CD4-positive, alpha-beta T cell treated with Interleukin-10 for 1 hour (primary cell): ENCODE results near the gene SSR3.

Experiments used
- DNase-seq: peaks from one replicate; pipeline ENCODE4 v3.0.0-alpha.2; 2020

SSR3 gene

GRCh38 chr3:156535162-156535627 lies 19.7 kb downstream of the SSR3 start:
- no peak for DNase-seq

DNA sequence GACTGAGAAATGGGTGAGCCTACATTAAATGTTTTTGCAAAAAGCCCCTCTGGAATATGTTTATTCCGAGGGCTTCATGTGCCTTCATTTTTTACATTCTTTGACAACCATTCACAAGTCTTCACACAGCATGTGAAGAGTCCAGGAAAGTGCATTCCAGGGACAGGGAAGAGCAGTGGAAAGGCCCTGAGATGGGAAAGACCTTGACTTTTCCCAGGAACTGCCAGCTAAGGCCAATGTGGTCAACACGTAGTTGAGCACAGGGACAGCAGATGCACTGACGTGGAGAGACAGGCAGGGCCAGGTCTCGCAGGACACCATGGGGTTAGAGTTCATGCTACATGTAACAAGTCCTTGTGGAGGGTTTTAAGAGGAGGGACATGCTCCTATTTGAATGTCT lies 21.7 kb downstream of the SSR3 start:
- no peak for DNase-seq

- DNase-seq: no peak
Observed at GRCh38 chr3:156532730-156533129, 22.2 kb downstream of the SSR3 start.

DNA sequence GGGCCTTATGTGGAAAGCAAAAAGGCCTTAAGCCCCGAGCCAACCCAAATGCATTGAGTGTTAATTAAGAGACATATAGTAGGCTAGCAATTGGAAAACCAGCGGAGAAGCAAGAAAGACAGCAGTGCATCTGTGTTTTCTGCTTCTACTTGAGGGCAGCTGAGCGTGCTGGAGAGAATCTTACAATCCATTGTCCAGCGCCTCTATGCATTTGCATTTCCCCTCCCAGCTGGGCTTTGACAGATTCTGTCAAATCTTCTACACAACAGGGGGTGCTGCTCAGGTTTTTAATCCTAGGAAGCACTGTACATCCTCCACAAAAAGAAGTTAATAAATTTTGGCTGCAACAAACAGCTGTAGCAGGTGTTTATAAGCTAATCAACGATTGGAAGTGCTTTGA lies 23.9 kb downstream of the SSR3 start:
- no peak for DNase-seq

DNA sequence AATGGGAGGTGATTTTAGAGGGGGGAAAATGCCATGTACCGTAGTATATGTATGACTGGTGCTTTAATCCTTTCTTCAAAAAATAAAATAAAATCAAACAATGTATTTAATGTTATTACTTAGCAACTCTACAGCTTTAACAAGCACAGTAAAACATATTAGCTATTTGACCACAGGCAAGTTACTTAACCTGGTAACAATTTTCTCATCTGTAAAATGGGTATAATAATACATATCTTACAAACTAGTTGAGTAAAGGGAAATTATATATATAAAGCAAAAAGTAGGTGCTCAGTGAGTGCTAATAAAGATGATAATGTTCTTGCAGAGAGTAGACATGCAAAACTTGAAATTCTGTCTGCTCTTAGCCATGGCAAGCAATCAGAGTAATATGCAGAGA lies 27.9 kb downstream of the SSR3 start:
- DNase-seq: no peak

- DNase-seq: no peak
Observed at GRCh38 chr3:156525808-156526207, 29.1 kb downstream of the SSR3 start.

- DNase-seq: no peak
Observed at GRCh38 chr3:156522673-156523072, 32.2 kb downstream of the SSR3 start.

DNA sequence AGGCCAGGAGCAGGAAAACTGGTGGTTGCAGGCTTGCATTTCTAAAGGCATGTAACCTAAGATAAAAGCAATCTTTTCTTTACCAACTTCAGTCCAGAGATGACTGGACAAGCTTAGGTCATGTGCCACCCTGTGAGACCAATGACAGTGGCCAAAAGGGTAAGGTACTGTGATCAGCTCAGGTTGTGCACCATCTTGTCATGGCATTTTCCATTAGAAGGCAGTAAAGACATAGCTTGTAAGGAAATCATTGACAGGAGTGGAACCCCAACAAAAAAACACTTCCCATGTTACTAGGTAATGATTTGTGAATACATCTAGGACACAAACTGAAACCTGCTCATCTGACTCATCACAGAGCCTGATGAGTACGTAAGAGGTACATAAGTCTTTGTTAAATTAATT lies 35.2 kb downstream of the SSR3 start:
- no peak for DNase-seq

GRCh38 chr3:156518726-156519125 lies 36.2 kb downstream of the SSR3 start:
- no peak for DNase-seq

- no peak for DNase-seq
Observed at GRCh38 chr3:156516961-156517360, 38.0 kb downstream of the SSR3 start.

- no peak for DNase-seq
Observed at GRCh38 chr3:156516284-156516683, 38.6 kb downstream of the SSR3 start.

DNA sequence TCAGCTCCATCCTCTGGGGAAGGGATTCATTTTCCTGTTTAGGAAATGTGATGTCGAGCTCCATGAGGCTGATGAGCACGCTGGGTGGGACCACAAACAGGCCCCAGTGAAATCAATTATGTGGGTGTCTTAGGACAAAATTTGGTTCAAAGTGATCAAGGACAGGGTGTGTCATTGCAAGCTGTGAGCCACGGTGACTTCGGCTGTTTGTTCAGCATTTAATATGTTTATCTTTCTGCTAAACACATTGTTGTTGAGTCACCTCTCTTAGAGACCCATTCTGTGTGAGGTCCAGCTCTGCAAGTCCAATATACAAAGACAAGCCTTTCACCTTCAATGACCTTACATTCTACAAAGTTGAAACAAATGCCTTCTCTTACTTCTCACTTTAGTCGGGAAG lies 41.3 kb downstream of the SSR3 start:
- DNase-seq: no peak

DNA sequence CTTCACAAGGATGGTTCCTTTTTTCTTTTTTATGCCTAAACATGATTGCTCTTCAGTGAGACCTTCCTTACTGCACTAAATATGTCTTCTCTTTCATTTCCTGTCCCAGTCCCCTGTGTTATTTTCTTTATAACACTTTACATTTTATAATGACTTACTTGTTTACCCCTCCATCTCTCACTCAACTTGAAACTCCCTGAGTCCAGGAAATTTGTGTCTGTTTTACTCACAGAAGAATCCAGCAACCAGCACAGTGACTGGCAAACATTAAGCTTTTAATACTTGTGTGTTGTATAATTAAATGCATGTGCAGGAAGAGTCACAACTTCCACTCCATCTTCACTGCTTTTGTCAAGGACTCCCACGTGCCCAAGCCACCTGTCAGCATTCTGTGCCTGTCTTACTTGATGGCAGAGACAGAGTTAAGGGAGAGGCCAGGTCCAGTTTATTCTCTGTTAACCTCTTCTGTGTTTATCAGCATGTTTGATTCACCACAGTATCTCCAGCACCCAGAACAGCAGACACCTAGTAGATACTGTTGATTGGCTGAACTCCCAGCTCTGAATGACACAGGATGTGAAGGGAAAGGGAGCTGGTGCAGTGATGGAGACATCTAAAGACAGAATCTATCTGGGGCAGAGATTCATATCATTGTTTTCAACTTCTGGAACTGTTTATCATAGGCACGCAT lies 42.8 kb downstream of the SSR3 start:
- DNase-seq: no peak

GRCh38 chr3:156509189-156510174 lies 45.4 kb downstream of the SSR3 start:
- peak; percentile 72 for DNase-seq

DNA sequence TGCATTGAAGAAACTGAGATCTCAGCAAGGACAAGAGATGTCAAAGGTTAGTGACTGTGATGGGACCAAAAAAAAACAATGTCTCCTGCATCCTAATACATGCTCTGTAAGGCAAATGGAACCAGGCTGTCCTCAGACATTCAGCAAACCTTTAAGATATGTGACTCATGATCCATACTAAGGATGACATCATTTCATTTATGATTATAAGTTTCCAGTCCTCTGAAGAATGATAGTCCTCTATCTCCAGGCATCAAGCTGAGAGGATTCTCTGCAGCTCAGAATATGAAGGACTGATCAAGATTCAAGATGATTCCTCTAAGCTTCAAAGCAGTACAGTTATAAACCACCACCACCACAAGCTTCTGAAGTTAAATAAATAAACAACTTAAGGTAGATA lies 47.6 kb downstream of the SSR3 start:
- no peak for DNase-seq

GRCh38 chr3:156498307-156498706 lies 56.6 kb downstream of the SSR3 start:
- DNase-seq: no peak

DNA sequence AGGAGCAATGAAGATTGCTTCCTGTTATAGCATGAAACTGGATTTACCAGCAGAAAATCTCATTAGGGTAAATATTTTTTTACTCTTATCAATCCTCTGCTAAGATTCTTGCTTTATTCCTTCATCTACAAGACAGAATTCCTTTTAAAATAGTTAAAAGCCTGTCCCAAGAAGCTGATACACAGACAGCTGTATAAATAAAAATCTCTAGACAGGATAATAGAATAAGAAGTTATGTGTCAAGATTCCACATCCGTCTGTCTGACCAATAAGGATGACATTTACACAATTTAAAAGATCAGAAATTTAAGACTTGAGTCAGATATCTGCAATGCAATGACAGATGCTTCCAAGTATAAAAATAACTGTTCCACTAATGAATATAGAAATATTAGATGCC lies 57.6 kb downstream of the SSR3 start:
- no peak for DNase-seq

DNA sequence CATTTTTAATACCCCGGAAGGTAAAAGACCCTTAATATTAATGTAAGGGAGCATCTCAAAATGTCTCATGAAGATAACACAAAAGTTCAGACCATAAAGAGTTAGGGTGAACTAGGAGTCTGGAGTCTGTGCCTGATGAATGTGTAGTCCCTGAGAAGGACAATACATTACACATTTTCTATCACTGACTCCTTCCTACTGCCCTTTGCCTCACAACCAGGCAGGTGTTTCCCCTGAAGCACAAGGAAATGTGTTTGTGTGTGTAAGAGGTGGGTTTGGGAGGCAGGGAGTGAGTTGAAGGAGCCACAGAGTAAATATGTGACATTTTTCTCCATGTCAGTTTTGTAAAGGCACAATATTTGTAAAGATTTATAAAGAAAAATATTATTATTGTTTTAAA lies 59.1 kb downstream of the SSR3 start:
- no peak for DNase-seq

DNA sequence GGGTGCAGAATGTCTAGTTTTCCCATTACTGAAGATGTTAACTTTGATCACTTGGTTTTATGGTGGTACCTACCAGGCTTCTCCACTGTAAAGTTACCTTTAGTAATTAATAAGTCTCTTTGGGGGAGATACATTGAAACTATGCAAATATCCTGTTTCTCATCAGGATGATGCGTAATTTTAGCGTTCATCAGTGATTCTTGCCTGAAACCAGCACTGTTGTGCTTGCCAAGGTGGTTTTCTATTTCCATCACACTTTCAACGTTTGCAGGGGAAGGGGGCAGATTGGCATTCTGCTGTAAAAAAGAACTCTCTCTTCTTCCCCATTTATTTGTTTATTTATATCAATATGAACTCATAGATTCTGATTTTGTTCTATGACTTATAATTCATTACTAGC lies 61.0 kb downstream of the SSR3 start:
- DNase-seq: no peak

- no peak for DNase-seq
Observed at GRCh38 chr3:156492801-156493261, 62.1 kb downstream of the SSR3 start.

- DNase-seq: no peak
Observed at GRCh38 chr3:156491192-156491591, 63.7 kb downstream of the SSR3 start.
